ENCODE data around the gene LRBA. TPM values are rescaled to one million over a fixed set of nuclear protein-coding genes. Genes with fewer than 3 reads are reported as not detected.

Gene LRBA
- total and polyA plus RNA-seq, 2 of the 4 experiments (the other 2 are of a cell fraction), result 10.2 to 51.6 TPM

GRCh38 chr4:150990250-150990649 is 24.8 kb downstream of the LRBA start:
- in situ Hi-C loops (cut with MboI; ENCODE audit: low sequenced_read_pairs), result no loop called here
- H3K4ac ChIP-seq (ENCODE audit: low read depth, low read length), result no peak overlapping the region
- no peak overlapping the region for H4K5ac ChIP-seq (ENCODE audit: low read depth, low read length)
- no peak overlapping the region for H3K27ac ChIP-seq (ENCODE audit: insufficient read depth, low read length)
- H3K36me3 ChIP-seq (ENCODE audit: control insufficient read depth, insufficient read depth, low read length), result no peaks in the 10 kb centered on the region
- ChIA-PET CTCF (no interaction called here), POLR2A (ENCODE audit: unreplicated experiment) (no interaction called here)
- DNase-seq (no peak), ATAC-seq (ENCODE audit: low read depth) (no peak)
- H3K4me2 ChIP-seq (ENCODE audit: low read depth, low read length), result no peak overlapping the region
- BruUV-seq (replicated peaks), result no TSS peak
- no peak overlapping the region for H2AK5ac ChIP-seq (ENCODE audit: low read depth, low read length)
- 0 out of 4 replicates have a peak, but pooled peaks cover 0 to 7% of the 10 kb centered on the region in 2 experiments for H3K79me1 ChIP-seq (ENCODE audit: low read depth in 1 of 2, low read length in 2 of 2)
- H4K20me1 ChIP-seq (ENCODE audit: insufficient read depth, low read length), result no peaks in the 10 kb centered on the region
- no peak overlapping the region for H3K56ac ChIP-seq (ENCODE audit: extremely low read depth, insufficient read depth, low read length)
- H3K18ac ChIP-seq (ENCODE audit: low read depth, low read length), result no peak overlapping the region
- H2BK120ac ChIP-seq (ENCODE audit: low read depth, low read length), result no peak overlapping the region
- no peak overlapping the region for H2AK9ac ChIP-seq (replicated peaks; ENCODE audit: low read depth, low read length, poor library complexity)
- H2BK20ac ChIP-seq (ENCODE audit: low read depth, low read length), result no peak overlapping the region
- 0 out of 2 replicates have a peak, but pooled peaks cover 2% of the 10 kb centered on the region for H3K9me1 ChIP-seq (ENCODE audit: insufficient read depth, low read length)
- no peak overlapping the region for H2BK5ac ChIP-seq (ENCODE audit: low read depth, low read length, poor library complexity, severe bottlenecking)
- intact Hi-C loops (cut with micrococcal nuclease), result no loop called here
- no peak overlapping the region for H3K9ac ChIP-seq (ENCODE audit: low read depth, low read length)
- H2BK15ac ChIP-seq (ENCODE audit: low read depth, low read length), result no peak overlapping the region
- TF ChIP-seq FOS (IDR thresholded peaks at IDR 0.05; ENCODE audit: low read depth, low read length) (no peak), SMC3 (IDR thresholded peaks at IDR 0.05; ENCODE audit: low read depth, low read length) (no peak), POLR2A (IDR thresholded peaks at IDR 0.05; ENCODE audit: low read depth, low read length) (no peak)
- no peaks in the 10 kb centered on the region for H3K27me3 ChIP-seq (ENCODE audit: control insufficient read depth, insufficient read depth, low read length)
- H3K9me3 ChIP-seq (ENCODE audit: control insufficient read depth, insufficient read depth, low read length), result no peaks in the 10 kb centered on the region
- H4K91ac ChIP-seq (ENCODE audit: insufficient read depth, low read depth, low read length), result no peak overlapping the region
- no peaks in the 10 kb centered on the region for H3K4me1 ChIP-seq (ENCODE audit: control insufficient read depth, insufficient read depth, low read length)
- no peak overlapping the region for H4K8ac ChIP-seq (ENCODE audit: low read depth in 2 of 2, low read length in 2 of 2)
- H3K4me3 ChIP-seq (ENCODE audit: insufficient read depth, low read depth, low read length), result no peak overlapping the region
- H3K23ac ChIP-seq (ENCODE audit: low read depth, low read length), result no peak overlapping the region
- dilution Hi-C loops (cut with HindIII; ENCODE audit: low sequenced_read_pairs, unreplicated experiment), result no loop called here
- no peak overlapping the region for H2AFZ ChIP-seq (replicated peaks; ENCODE audit: low read length, poor library complexity)
- WGBS, 2 experiments (ENCODE audit: extremely low coverage in 2 of 2, insufficient read length in 1 of 2), result no CpG with 5 or more reads among the region's 3 CpGs
- no peak overlapping the region for H3K14ac ChIP-seq (replicated peaks; ENCODE audit: low read depth, low read length)
